Suprapubic skin (tissue), 3 donors: ENCODE measurements around the gene STK10.
"Not testable (repeated sequence)": the region's sequence is repeated elsewhere in the genome, so short reads cannot be mapped to it uniquely, and the experiment has no call there.

Experiments used
- EP300 ChIP-seq: sonication (generic); formaldehyde crosslinking; IDR thresholded peaks from one replicate; pipeline ENCODE4 v1.6.1; 2017; ENCODE audit warnings: antibody characterized with exemption
- TF ChIP-seq, protein P1 (sequence below), 2 donors: fragments of 200-600 bp in 1 of 2; fragments of 450-650 bp in 1 of 2; sonication (generic) in 1 of 2; IDR thresholded peaks; one replicate each; pipeline ENCODE4 v1.5.1; 2016 to 2019; ENCODE audit warnings: antibody characterized with exemption in 2 of 2, mild to moderate bottlenecking in 1 of 2, moderate library complexity in 1 of 2

DNA sequence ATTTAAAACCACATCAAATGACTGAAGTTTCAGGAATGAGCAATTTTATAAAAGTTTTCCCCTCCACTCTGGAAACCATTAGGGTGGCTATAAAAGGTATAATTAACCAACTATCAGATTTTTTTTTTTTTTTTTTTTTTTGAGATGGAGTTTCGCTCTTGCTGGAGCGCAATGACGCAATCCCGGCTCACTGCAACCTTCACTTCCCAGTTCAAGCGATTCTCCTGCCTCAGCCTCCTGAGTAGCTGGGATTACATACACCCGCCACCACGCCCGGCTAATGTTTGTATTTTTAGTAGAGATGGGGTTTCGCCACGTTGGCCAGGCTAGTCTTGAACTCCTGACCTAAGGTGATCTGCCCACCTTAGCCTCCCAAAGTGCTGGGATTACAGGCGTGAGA, 18.0 kb upstream of the STK10 start:
- TF ChIP-seq, protein P1, sequence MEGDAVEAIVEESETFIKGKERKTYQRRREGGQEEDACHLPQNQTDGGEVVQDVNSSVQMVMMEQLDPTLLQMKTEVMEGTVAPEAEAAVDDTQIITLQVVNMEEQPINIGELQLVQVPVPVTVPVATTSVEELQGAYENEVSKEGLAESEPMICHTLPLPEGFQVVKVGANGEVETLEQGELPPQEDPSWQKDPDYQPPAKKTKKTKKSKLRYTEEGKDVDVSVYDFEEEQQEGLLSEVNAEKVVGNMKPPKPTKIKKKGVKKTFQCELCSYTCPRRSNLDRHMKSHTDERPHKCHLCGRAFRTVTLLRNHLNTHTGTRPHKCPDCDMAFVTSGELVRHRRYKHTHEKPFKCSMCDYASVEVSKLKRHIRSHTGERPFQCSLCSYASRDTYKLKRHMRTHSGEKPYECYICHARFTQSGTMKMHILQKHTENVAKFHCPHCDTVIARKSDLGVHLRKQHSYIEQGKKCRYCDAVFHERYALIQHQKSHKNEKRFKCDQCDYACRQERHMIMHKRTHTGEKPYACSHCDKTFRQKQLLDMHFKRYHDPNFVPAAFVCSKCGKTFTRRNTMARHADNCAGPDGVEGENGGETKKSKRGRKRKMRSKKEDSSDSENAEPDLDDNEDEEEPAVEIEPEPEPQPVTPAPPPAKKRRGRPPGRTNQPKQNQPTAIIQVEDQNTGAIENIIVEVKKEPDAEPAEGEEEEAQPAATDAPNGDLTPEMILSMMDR (IDR thresholded peaks at IDR 0.05): not testable (repeated sequence)
- TF ChIP-seq EP300: not testable (repeated sequence)
